ENCODE data around the gene EPS8L1.

Gene EPS8L1

DNA sequence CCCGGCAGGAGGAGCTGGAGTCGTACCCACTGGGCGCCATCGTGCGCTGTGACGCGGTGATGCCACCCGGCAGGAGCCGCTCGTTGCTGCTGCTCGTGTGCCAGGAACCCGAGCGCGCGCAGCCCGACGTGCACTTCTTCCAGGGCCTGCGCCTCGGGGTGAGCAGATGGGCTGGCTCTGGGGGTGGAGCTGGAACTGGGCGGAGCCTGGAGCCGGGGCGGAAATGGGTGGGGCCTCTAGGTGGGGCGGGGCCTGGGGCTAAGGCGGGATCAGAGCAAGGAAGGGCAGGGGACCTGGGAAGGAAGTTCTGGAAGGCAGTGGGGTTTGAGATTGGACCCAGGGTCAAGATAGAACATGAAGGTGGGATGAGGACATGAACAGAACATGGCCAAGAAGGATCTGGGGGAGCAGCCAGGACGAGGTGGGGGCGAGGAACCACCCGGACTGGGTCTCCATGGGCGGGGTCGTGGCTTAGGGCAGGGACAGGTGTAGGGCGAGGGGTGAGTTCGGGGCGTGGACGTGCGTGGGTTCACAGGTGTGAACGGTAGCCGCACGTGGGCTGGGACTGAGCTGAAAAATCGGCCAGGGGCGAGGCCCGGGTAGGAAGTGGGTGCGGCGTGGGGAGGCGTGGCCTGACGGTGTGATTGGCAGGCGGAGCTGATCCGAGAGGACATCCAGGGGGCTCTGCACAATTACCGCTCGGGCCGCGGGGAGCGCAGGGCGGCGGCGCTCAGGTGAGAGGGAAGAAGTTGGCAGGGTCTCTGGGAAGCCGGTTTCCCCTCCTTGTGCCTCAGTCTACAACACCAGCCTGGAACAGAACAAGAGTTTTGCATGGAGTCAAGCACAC is 4.7 kb downstream of the EPS8L1 start:
- peak; percentile 52 to 69 (median 66) for DNase-seq (ENCODE audit: low read depth in 2 of 3, low spot score in 1 of 3)

DNA sequence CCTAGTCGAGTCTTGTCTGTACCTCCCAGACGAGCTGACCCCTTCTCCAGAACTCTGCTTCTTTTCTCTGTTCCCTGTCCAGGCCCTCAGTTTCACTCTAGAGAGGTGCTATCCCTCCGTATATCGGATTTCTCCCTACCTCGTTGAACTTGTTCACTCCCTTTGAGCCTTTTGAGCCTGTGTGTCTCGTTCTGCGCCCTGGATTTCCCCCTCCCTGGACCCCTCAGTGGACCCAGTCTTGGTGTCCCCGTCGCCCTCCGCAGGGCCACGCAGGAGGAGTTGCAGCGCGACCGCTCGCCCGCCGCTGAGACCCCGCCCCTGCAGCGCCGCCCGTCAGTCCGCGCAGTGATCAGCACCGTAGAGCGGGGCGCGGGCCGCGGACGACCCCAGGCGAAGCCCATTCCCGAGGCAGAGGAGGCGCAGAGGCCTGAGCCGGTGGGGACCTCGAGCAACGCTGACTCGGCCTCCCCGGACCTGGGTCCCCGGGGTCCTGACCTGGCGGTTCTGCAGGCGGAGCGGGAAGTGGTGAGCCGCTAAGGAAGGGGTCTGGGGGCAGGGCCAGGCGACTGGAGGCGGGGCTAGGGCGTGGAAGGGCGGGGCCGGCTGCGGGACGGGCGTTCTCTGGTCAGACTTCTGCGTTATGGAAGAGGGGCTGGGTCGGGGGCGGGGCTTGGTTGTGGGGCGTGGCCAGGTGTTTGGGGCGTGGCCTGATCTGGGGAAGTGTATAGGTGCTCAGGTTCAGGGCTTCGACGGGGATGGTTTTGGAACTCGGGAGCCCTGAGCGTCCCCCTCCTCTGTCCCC is 5.5 kb downstream of the EPS8L1 start:
- DNase-seq (ENCODE audit: low read depth in 2 of 3, low spot score in 1 of 3), result peak; percentile 80 to 94 (median 87)

DNA sequence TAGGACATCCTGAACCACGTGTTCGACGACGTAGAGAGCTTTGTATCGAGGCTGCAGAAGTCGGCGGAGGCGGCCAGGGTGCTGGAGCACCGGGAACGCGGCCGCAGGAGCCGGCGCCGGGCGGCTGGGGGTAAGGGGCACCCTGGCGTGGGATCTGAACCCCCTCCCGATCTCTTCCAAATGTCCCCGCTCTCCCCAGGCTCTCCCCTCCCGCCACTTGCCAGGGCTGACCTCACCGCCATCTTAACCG is 6.0 kb downstream of the EPS8L1 start:
- DNase-seq (ENCODE audit: low read depth in 2 of 3, low spot score in 1 of 3), result no peak

DNA sequence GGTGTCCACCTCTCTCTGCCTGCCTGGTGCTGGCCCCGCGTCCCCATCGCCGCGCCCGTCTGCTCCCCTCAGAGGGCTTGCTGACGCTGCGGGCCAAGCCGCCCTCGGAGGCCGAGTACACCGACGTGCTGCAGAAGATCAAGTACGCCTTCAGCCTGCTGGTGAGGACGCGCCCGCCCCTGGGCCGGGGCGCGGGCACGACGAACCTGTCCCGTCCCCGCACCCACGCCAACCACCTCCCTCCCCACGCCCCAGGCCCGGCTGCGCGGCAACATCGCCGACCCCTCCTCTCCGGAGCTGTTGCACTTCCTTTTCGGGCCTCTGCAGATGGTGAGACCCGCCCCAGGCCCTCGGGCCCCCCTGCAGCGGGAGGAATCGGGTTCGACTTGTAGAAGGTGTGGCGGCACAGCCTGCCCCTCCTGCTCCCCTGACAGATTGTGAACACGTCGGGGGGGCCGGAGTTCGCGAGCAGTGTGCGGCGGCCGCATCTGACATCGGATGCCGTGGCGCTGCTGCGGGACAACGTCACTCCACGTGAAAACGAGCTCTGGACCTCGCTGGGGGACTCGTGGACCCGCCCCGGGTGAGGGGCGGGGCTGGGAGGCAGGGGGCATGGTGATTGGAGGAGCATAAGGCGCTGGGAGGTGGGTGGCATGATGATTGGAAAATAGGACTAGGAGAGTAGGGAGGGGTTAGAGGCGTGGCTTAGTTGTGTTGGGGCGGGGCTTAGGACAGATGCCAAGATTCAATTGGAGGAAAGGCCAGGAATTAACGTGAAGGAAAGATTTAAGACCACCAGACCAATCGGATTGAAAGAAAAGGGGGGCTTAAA is 6.6 kb downstream of the EPS8L1 start:
- peak; percentile 26 to 47 (median 32) for DNase-seq (ENCODE audit: low read depth in 2 of 3, low spot score in 1 of 3)

DNA sequence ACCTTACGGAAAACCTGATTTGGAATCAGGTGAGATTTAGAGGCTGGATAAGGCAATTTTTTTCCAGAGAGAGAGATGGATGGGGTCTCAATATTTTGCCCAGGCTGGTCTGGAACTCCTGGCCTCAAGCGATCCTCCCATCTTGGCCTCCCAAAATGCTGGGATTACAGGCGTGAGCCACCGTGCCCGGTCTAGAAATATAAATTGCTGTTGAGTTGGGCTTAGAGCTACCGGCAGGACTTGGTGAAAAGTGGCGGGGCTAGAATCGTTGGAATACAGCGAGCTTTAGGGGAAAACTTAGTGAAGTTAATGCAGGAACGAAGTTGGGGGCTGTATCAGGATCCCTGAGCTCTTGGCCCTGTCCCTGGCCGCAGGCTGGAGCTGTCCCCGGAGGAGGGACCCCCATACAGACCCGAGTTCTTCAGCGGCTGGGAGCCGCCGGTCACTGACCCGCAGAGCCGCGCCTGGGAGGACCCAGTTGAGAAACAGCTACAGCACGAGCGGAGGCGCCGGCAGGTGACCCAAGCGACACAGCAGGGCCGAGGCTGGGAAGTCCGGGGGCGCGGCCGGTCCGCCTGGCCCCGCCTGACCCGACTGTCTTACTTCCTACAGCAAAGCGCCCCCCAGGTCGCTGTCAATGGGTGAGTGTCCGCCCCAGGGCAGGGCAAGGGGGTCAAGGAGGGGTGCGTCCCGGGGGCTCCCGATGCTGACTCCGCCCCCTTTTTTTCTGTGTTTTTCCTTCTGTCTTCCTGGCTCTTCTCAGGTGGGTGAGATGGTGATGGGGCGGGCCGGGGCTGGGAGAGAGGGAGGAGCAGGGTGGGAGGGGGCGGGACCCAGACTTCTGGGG is 7.6 kb downstream of the EPS8L1 start:
- DNase-seq (ENCODE audit: low read depth in 2 of 3, low spot score in 1 of 3), result no peak

DNA sequence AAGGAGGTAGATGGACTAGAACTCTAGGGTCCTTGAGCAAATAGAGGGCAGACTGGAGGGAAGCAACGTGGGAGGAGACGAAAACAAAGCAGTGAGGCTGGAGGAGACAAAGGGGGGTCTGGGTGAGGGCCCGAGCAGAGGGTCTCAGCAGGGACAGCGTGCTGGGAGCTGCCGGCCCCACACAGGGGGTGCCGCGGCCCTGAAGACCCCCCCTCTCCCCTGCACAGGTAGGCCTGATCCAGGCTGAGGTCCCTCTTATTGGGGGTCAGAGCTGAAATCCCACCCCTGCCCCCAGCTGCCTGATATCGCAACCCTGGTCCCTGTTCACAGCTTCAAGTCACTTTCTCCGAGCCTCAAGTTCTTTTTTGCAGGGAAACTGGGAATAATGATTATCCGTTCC is 8.7 kb downstream of the EPS8L1 start:
- DNase-seq (ENCODE audit: low read depth in 2 of 3, low spot score in 1 of 3), result no peak

DNA sequence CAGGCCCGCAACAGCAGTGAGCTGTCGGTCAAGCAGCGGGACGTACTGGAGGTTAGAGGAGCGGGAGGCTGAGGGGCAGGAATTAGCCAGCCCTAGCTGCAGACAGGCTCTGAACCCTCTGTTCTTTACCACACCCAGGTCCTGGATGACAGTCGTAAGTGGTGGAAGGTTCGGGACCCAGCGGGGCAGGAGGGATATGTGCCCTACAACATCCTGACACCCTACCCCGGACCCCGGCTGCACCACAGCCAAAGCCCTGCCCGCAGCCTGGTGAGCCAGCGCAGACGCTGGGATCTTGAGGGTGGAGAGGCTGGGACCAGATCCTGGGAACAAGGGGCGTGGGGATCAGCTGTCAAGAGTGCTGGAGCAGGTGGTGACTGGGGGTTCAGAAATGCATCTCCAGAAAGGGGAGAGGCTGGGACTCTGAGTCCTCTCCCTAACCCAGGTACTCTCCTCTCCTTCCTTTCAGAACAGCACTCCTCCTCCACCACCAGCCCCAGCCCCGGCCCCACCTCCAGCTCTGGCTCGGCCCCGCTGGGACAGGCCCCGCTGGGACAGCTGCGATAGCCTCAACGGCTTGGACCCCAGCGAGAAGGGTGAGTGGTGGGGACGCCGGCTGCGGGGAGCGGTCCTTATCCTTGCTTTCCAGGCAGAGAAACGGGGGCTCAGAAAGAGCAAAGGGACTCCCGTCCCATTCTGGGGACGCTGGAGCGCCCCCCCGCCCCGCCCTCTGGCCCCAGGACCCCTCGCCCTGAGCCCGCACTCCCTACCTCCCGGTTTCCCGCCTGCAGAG is 10.4 kb downstream of the EPS8L1 start:
- DNase-seq (ENCODE audit: low read depth in 2 of 3, low spot score in 1 of 3), result no peak

DNA sequence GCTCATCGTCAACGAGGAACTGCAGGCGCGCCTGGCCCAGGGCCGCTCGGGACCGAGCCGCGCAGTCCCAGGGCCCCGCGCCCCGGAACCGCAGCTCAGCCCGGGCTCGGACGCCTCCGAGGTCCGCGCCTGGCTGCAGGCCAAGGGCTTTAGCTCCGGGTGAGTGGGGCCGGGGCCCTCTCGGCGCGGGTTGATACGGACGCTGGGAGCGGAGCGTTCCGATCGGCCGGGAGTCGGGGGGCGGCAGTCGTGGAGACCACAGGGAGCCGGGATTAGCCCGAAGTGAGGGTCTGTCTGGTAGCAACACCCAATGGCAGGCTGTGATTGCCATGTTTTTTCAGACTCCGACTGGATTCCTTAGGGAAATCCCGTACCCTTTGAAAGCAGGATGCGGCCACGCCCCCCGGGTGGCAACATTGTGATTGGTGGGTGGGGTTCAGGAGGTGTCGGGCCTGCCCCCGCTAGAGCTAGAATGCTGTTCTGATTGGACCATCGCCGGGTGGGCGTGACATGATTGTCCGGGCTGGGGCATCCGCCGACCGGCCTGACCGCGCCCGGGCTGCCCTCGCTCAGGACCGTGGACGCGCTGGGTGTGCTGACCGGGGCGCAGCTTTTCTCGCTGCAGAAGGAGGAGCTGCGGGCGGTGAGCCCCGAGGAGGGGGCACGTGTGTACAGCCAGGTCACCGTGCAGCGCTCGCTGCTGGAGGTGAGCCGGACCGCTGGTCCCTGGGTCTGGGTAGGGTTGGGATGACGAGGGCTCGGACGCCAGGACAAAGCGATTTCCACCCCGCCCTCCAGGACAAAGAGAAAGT is 11.3 kb downstream of the EPS8L1 start:
- peak in 2 of 3 donors; percentile 26 to 50 for DNase-seq (ENCODE audit: low read depth in 2 of 3, low spot score in 1 of 3)

DNA sequence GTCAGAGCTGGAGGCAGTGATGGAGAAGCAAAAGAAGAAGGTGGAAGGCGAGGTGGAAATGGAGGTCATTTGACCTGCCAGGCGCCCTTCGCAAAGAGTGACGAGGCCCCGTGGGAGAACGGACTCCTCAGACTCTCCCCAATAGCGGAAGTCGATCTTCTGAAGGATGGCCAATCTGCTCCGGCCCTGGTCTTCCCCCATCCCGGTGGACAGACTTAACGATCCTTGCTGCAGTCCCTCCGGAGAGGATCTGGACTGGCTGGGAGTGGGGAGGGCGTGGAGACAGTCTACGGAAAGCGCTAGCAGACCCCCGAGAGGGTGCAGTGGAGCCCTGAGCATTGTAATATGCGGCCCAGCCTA is 11.9 kb downstream of the EPS8L1 start:
- DNase-seq (ENCODE audit: low read depth in 2 of 3, low spot score in 1 of 3), result no peak

DNA sequence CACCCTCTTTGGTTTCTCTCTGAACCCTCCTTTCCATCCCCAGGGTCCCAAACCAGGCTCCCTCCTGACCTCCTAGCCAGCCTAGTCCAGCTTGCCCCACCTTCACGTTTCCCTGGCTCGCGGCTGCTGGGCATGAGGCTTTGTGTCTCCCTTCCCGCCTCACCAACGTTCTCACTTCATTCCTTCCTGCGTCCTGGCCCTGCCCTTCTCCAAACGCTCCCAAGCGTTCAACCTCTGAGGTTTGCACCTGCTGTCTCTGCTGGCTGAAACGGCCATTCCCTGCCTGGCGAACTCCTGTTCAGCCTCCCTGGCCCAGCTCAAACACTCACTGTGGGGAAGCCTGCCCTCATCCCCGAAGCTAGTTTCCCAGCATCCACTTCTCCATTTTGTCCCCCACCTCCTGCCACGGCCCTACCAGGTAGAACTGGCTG is 12.4 kb downstream of the EPS8L1 start:
- no peak for DNase-seq (ENCODE audit: low read depth in 2 of 3, low spot score in 1 of 3)

DNA sequence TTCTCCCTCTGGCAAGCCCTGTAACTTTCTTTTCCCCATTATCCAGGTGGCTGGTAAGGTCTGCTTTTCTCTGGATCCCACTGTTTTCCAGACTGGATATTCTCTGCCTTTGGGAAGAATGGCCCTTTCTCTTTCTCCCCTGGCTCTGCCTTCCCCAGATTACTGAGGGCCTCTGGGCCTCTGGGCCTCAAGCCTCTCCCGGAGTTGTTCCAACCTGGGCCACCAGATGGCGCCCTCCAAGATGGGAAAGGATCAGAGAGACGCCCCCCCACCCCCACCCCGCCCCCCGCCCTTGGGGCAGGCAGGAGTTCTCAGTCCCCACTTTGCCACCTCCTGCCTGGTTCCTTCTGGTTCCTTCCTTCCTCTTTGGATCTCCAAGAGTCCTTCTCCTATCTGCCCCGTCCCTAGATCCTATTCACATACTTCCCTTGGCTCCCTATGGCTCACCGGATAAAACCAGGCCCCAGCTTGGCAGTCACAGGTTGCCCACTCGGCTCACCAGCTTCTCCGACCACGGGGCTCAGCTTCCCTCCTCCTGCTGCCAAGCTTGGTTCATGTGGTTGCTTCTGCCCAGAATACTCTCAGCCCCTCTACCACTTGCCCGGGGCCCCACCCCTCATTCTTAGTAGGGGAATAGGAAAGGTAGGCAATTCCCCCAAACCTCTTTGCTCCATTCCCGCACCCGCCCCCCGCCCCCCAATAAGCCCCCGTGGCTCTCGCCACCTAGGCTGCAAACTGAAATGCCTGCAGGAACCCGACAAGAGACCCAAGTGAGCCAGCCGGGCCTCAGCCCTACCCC is 13.1 kb downstream of the EPS8L1 start:
- peak; percentile 72 to 85 (median 78) for DNase-seq (ENCODE audit: low read depth in 2 of 3, low spot score in 1 of 3)

DNA sequence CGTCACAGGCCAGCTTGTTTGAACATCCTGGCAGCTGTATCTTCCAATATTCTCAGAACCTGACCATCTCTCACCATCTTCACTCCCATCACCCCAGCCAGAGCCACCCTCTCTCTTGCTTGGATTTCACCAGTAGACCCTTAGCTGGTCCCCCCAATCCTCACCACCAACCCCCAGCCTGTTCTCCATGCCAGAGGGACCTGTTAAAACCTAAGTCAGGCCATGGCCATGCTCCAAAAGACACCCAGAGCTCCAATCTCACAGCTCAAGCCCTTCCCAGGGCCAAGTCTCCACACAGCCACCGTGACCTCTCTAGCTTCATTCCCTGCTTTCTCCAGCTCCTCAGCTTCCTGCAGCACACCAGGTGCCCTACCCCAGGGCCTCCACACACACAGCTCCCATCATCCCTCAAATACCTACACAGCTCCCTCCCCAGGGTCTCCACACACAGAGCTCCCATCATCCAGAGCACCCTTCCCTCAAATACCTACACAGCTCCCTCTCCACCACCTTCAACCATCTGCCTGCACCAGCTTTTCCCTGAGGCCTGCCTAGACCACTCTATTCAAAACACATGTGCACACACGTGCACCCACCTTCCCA is 13.8 kb downstream of the EPS8L1 start:
- DNase-seq (ENCODE audit: low read depth in 2 of 3, low spot score in 1 of 3), result no peak

DNA sequence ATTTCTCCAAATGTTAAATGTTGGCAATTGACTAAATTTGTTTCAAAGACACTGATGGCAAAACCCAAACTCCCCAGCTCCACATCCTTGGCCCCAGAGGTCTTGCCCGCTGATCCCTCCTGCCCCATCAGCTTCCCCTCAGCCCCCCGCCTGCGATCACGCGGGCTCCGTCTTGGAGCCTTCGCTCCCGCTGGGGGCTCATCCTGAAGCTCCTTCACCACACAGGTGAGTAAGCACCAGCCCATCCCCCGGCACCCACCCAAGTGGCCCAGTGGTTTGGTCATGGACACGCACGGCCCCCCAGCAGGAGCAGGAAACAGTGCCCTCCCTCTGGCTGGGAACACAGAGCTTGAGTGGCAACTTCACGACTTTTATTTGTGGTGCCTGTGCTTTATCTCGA is 14.9 kb downstream of the EPS8L1 start:
- DNase-seq (ENCODE audit: low read depth in 2 of 3, low spot score in 1 of 3), result no peak

DNA sequence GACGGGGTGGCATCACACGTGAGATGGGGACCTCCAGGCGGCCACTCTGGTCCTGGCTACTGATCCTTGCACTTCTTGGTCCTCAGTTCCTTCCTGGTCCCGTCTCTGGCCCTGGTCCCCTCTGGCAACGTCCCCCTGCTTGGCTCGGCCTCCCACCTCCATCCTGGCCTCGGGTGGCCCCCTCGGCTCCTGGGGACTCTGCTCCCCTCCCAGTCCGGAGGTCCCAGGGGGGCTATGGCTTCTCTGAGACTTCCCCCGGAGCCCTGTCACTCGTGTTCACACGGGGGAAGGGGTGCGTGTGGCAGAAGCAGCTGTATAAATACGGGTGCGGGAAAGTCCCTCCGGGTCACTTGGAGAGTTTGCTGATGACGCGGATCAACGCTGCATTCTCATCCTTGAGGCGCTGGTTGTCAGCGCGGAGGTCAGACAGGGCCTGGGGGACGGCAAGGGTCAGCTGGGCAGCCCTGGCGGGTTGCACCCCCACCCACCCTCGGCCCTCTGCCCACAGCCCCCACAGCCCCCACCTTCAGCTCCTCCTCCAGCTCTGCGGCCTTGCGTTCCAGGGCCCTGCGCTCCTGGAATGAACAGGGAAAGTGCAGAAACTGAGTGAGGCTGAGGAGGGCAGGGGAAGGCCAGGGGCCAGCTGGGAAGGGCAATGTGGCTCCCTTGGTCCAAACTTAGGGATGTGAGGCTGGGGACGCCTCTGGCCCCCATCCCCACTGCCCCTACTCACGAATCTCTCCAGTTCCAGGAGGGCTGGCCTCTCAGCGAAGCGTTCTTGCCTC is 15.6 kb downstream of the EPS8L1 start:
- no peak for DNase-seq (ENCODE audit: low read depth in 2 of 3, low spot score in 1 of 3)

DNA sequence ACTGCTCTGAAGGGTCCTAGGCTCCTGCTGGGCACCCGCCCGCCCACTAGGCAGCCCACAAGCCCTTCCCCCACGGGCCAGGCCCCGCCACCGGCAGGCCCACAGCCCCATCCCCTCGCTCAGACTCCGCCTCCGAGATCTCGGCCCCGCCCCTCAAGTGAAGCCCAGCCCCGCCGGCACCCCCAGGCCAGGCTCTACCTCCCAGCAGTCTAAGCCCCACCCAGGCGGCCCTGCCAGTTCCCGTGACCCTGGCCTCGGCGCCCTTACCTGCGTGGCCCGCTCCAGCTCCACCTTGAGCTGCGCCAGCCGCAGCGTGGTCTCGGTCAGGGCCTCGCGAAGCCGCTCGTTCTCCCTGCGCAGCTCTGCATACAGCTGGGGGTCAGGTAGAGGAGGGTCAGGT is 16.3 kb downstream of the EPS8L1 start:
- DNase-seq (ENCODE audit: low read depth in 2 of 3, low spot score in 1 of 3), result no peak

DNA sequence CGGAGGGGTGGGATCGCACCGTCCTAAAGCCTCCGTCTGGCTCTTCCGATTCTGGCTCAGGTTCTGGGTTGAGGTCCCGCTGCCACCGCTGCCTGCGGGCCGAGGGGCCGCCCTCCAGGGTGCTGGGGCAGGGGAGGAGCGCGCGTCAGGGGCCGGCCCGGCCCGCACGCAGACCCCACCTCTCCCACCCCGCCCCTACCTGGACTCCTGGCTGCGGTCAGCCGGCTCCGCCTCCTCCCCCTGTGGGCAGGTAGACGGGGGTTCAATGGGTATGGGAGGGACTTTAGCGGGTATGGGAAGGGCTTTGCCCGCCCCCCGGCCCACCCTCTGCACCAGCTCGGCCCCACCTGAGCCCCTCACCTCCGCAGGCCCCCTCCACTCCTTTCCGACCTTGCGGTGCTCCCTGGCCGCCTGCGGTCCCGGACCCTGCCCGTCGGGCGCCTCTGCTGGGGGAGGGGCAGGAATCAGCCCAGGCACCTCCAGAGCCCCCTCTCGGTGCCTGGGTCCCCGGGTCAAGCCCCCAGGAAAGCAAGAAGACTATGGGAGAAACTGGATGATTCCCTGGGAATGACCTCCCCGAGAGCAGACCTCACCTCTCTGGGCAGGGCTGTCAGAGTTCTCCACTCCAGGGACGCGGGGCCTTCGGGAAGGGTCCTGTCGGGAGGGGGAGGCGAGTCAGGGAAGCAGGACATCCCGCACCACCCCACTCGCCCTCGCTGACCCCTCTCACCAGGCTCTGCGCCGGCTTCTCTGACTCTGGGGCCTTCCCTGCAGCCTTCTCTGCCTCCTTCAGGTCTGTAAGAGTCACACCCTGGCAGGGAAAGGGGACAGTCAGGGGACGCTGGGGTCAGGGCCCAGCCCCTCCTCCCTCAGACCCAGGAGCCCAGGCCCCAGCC is 17.0 kb downstream of the EPS8L1 start:
- DNase-seq (ENCODE audit: low read depth in 2 of 3, low spot score in 1 of 3), result no peak

All from stimulated activated CD4-positive, alpha-beta T cell treated with anti-CD3 and anti-CD28 coated beads, Interleukin-12 subunit alpha, Interleukin-12 subunit beta, amount 100 ng/mL, for 48 hours (primary cell).